HG03039 (cell line): ENCODE measurements around the gene NCK2.
"Not testable (repeated sequence)": the region's sequence is repeated elsewhere in the genome, so short reads cannot be mapped to it uniquely, and the experiment has no call there.

Source experiments
- ATAC-seq: cut with Tn5 transposase; IDR thresholded peaks from one replicate; pipeline ENCODE4 v1.9.1; 2021; ENCODE audit warnings: mild to moderate bottlenecking, moderate library complexity; ENCODE audit not compliant: unreplicated experiment

The NCK2 gene

DNA sequence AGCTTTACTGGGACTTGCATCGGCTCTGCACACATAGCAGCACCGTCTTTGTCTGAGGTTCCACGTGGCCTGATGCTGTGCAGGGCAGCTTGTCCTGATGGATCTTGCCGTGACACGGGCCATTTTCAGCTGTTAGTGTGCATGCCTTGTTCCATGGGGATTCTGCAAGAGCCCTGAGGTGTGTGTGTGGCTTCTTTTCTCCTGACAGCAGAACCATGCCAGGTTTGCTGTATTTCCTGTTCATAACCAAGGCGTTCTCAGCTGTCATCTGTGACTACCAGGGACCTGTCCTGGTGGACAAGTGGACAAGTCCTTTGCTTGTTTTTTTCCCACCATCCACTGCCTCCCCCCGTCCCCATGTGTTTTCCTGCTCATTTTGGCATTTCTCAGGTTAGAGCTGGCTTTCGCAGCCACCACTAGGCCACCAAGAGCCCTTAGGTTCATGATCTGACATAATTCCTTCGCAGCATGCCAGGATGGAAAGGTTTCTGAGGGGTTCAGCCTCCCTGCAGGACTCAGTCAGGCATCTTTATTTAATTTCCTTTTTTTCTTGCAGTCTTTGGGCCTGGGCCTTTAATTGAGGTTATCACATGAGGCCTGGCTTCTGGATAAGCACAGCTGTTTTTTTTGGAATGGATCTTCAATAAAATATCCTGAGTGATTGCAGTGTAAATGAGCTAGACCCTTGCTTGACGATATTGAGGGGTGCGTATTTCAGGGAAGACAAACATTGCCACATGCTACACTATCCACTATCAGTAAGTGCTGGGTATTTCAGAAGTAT, 139.4 kb downstream of the NCK2 start:
- no peak for ATAC-seq

DNA sequence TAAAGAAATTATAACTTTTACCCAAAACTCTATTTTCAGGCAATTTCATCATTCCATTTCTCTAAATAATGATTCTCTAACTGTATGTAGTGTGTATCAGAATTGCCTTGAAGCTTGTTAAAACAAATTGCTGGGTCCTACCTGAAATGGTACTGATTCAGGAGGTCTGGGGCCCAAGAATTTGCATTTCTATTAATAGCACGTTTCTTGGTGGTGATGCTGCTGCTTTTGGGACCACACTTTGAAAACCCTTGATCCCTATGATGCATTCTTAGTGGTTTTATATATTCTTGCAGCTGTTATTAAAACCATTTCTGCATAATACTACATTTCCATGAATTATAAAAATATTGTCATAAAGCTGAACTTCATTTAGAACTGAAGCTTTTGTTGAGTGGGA, 140.7 kb downstream of the NCK2 start:
- no peak for ATAC-seq

GRCh38 chr2:105886029-105886454, 141.3 kb downstream of the NCK2 start:
- ATAC-seq = no peak

- no peak for ATAC-seq
Measured at GRCh38 chr2:105886687-105887086, 142.0 kb downstream of the NCK2 start.

DNA sequence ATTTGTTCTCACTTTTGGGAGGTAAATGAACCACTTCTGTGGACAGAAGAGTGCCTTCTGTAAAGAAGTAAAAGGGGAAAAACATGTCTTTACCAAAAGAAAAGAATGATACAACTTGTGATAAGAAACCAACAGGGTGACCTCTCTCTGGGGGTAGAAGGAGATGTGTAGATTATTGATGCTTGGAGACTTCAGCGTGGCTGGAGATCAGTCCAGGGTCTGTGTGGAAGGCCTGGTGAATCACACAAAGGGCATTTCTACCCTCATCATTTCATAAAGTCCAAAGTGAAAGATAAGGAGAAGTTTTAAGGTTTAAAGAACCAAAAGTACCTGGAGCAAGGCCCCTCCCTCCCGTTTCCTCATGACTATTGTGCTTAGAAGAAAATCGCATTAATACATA, 142.5 kb downstream of the NCK2 start:
- ATAC-seq = no peak

DNA sequence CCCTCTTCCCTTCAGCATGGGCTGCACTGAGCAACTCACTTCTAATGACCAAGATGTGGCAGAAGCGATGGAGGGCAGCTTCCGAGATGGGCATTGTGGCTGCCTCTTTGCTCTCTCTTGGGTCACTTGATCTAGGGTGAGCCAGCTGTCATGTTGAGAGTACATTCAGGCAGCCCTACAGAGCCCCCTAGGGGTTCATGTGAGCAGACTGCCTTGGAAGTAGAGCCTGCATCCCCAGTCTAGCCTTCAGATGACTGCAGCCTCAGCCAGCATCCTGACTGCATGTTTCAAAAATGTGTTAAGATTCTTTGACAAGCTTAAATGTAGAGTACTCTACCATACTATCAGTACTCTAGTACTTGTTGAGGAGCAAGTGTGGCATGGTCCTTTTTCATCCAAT, 143.9 kb downstream of the NCK2 start:
- no peak for ATAC-seq

GRCh38 chr2:105889046-105889445, 144.3 kb downstream of the NCK2 start:
- ATAC-seq = no peak

- ATAC-seq = no peak
Measured at GRCh38 chr2:105890111-105890510, 145.4 kb downstream of the NCK2 start.

GRCh38 chr2:105890856-105891255, 146.1 kb downstream of the NCK2 start:
- ATAC-seq = no peak

DNA sequence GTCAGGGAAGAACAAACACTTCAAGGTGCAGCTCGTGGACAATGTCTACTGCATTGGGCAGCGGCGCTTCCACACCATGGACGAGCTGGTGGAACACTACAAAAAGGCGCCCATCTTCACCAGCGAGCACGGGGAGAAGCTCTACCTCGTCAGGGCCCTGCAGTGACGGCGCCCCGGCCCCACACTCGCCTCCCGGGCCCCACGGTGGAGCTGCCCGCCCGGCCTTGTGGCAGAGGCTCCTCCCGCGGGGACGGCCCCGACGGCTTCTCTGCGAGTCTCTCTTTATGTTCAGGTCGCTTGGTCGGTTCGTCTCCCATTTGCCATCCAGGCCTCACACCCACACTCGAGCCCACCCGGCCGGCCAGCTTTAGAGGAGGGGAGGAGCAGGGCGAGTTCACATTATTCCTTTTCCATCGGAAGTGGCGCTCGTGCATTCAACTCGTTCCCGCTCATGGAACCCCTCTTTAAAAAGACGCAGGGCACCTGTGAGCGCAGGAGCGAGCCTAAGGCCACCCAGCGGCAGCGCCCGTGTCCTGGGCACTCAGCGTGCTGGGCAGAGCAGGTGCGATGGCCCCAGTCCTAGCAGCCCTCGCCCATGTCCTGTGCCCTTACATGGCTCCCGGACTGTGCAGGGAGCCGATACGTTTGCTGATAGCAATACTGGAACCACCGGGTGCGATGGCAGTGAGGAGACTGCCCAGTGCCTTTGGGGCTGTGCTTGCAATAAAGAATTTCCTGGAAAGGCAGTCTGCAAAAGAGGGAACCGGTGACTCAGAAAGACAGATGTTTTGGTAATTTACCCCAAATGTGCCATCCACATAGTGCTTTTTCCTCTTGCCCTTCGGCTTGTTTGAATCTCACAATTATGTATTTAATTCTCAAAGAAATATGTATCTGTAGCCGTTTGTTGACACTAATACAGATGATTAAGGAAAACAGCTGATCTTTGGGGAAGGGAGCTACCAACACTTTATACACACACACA, 148.6 kb downstream of the NCK2 start:
- no peak for ATAC-seq

DNA sequence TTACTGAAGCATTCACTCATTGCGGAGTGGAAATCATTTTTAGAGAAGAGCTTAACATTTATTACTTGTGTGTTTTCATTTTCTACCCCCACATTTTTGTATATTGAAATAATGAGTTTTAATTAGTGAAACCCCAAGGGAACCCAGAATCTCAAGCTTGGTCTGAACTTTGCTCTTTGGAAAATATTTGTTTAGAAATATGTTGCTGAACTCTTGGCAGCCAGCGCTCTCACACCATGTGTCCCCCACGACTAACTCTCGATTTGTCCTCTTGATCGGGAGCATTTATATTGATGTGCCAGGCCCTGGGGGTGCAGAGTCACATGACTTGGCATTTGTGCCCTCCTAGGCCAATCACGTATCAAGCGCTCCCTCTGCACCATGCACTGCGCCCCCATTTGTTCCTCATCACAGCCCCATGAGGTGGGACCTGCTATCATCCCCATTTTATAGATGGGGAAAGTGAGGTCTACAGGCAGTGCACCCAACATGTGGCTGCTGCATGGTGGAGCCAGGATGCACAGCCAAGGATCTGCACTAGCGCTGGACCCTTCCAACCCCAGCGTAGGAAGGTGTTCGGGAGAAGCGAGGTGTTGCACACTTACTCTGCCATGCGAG, 149.7 kb downstream of the NCK2 start:
- ATAC-seq = no peak

DNA sequence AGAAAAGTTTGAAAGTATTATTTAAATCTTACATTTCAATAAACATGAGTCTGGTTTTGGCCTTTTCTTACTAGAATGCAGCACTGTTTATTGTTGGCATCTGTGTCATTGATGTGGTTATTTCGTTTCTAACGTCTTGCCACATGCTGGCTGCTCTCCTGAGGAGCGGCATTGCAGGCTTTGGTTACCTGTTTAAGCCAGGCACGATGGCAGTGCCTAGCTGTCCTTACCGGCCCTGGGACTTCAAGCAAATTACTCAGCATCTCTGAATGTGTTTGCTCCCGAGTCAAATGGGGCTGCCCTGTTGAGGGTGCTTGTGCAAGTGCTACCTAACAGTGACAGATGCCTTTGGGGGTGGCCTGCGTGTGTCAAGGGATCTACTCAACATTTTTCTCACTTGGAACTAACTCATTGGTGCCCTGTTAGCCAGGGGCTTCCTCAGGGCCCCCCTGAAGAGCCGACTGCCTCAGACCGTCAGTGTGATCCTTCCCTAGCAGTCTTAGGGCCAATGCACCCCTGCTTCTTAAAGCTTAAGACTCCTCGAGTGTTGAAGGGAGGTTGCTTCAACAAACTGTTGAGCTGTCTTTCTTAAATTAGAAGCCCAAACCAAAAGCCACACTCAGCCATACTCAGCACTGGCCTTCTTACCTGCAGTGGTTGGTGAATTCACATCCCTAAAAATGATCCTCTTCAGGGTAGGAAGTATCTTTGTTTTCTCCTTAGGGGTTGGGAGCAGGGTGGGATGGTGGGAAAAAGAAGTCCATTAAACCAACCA, 151.5 kb downstream of the NCK2 start:
- ATAC-seq = no peak

DNA sequence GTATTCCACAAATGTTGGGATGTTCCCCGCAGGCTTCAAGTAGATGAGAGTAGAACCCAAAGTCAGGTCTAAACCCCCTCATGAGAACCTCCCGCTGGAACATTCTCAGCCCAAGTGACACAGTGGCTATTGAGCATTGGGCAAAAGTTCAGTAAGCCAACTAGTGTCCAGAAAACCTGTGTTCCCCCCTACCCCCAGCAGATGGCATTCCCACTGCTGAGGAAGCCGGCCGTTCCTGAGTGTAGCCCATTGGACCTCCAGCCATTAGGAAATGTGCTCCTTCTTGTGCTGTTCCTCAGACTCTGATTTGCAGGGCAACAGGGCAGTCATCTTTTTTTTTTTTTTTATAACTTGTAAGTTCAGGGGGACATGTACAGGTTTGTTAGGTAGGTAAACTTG, 152.1 kb downstream of the NCK2 start:
- no peak for ATAC-seq

DNA sequence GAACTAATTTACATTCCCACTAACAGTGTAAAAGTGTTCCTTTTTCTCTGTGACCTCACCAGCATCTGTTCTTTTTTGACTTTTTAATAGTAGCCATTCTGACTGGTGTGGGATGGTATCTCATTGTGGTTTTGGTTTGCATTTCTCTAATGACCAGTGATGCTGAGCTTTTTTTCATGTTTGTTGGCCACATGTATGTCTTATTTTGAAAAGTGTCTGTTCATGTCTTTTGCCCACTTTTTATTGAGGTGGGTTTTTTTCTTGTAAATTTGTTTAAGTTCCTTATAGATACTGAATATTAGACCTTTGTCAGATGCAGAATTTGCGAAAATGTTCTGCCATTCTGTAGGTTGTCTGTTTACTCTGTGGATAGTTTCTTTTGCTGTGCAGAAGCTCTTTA, 153.0 kb downstream of the NCK2 start:
- not testable (repeated sequence) for ATAC-seq

DNA sequence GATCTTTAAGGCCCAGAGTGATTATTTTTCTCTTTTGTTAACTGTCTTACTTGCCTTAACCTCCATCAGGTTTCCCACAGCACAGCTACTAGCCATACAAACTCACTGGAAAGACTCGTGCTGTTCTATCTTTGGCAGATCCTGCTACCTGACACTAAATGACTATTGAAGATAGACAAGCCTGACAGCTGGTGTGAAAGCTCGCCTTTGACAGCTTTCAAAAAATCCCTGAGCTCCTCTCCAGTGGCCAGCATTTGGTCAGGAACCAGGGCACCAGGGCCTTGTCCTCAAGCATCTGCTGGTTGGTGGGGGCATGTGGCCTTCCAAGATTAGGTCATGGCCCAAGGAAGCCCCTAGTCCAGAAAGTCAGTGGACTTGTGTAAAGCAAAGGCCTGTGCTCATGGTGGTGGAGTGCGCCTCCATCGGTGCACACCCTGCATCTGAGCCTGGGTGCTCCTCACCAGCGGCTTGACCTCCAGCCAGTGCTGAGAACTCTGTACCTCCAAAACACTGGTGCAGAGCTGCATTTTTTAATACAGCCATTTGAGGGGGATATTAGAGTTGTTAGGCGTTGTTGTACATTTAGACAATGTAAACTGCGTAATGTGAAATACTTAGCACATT, 158.5 kb downstream of the NCK2 start:
- ATAC-seq = no peak

- ATAC-seq = peak; percentile 92
Measured at GRCh38 chr2:105904938-105905337, 160.2 kb downstream of the NCK2 start.

DNA sequence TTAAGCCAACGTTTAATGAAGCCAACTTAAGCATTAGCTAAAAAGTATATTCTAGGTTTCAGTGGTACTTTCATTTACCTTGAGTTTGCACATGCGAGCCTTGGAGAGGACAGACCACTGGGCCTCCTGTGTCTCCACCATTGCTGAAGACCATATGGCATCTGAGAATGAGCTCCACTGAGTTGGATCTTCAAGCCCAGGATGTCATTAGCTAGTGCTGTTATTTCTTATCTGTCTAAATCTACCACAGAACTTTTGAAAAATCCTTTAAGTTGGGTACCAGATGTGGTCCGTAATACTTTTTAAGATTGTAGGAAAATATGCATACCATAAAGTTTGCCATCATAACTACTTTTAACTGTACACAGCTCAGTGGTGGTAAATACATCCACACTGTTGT, 161.8 kb downstream of the NCK2 start:
- no peak for ATAC-seq

GRCh38 chr2:105907184-105907583, 162.5 kb downstream of the NCK2 start:
- ATAC-seq = no peak

DNA sequence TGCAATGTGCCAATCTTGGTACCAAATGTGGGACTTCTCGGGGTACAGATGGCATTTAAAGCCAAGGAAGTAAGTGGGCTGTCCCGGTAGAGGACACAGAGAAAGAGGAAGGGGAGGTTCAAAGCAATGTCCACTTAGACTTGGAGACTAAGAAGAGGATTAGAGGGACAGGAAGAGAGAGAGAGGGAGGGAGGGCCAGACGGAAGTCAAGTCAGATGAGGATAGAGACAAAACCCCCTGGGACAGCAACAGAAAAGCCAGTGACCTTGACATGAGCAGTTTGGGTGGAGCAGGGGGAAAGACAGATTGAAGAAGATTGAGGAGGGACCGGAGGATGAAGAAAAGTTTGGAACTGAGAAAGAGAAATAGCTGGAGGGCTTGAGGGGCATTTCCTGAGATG, 164.5 kb downstream of the NCK2 start:
- no peak for ATAC-seq

DNA sequence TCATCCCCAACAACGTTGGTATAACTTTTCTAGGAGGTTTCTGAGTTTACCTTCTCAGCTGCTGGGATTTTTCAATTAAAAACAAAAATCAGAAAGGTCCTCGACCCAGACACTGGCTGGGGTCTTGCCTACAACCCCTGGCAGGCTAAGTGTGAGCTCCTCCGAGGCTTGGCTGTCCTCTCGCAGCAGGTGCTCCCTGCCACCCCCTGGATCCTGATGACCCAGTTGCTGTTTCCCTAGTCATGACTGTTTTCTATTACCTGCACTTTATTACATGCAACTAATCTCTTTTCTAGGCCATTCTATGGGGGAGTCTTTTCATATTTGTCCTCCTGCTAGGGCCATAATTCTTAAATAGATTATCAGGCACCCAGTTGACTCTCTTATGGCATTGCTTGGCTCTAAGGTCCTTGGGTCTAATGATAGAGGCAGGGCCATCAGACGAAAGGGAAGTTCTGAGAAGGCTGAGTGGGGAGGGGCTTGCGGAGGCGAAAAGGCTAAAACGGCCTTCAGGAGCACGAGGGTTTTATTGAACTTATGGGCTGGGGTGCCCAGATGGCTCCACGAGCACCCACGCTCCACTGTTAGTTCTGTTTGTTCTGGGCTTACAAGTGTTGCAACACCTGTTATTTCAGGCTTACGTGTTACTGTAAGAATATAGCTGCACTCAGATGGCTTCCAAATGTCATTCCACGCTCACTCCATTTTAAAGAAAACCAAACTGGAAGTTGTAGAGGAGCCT, 166.0 kb downstream of the NCK2 start:
- ATAC-seq = no peak
